GM21526 (cell line): ENCODE results near the gene OTUB1.
"Not testable (repeated sequence)": the region's sequence is repeated elsewhere in the genome, so short reads cannot be mapped to it uniquely, and the experiment has no call there.

Source experiments
- ATAC-seq: cut with Tn5 transposase; IDR thresholded peaks from one replicate; pipeline ENCODE4 v1.9.1; 2021; ENCODE audit warnings: moderate library complexity; ENCODE audit not compliant: unreplicated experiment, low FRiP score

Gene OTUB1

GRCh38 chr11:64039012-64039665 lies 52.9 kb downstream of the OTUB1 start:
- ATAC-seq: no peak

GRCh38 chr11:64040684-64041322 lies 54.6 kb downstream of the OTUB1 start:
- ATAC-seq: no peak

- no peak for ATAC-seq
Observed at GRCh38 chr11:64041846-64042245, 55.6 kb downstream of the OTUB1 start.

GRCh38 chr11:64042301-64042700 lies 56.1 kb downstream of the OTUB1 start:
- ATAC-seq: no peak

- no peak for ATAC-seq
Observed at GRCh38 chr11:64043545-64043944, 57.3 kb downstream of the OTUB1 start.

GRCh38 chr11:64044730-64045393 lies 58.6 kb downstream of the OTUB1 start:
- no peak for ATAC-seq

GRCh38 chr11:64045700-64046099 lies 59.5 kb downstream of the OTUB1 start:
- ATAC-seq: no peak

- ATAC-seq: not testable (repeated sequence)
Observed at GRCh38 chr11:64047373-64047772, 61.1 kb downstream of the OTUB1 start.
